ENCODE measurements around the gene PTK7. TPM values are rescaled to one million over a fixed set of nuclear protein-coding genes. Genes with fewer than 3 reads are reported as not detected.

PTK7 gene
- total RNA-seq, 1 donor: 190 TPM

GRCh38 chr6:43059168-43060033, 16.7 kb upstream of the PTK7 start, which contains the start of the genes KLC4 and MRPL2:
TSS of gene KLC4 (plus strand) at chr6:43059631. CDS start at chr6:43061336, 1,705 bp downstream.
TSS of gene MRPL2 (minus strand) at chr6:43059434. CDS start at chr6:43059381, 53 bp downstream.
- Histone ChIP-seq H3K36me3 (ENCODE audit: insufficient read depth, low read length) (peaks cover 12% of the 10 kb centered on the region), H3K79me2 (ENCODE audit: insufficient read depth, low read length) (peaks cover 22% of the 10 kb centered on the region), H3K27me3 (ENCODE audit: insufficient read depth, low read length) (no peaks in the 10 kb centered on the region), H3K4me2 (ENCODE audit: insufficient read depth, low read length) (peak within 1 kb of the TSS; percentile 93), H3K4me3 (ENCODE audit: insufficient read depth, low read length) (peak within 1 kb of the TSS; percentile 96), H3K4me1 (ENCODE audit: insufficient read depth, low read length) (peaks cover 18% of the 10 kb centered on the region), H2AFZ (ENCODE audit: low read length) (peak within 1 kb of the TSS; percentile 87), H4K20me1 (ENCODE audit: insufficient read depth, low read length) (no peaks in the 10 kb centered on the region), H3K27ac (ENCODE audit: low read depth, low read length) (peak within 1 kb of the TSS; percentile 85), H3K9me3 (ENCODE audit: low read depth, low read length) (no peaks in the 10 kb centered on the region)
- DNase-seq (ENCODE audit: insufficient read length, low spot score, missing footprints): peak; percentile 100
- TF ChIP-seq CTCF (IDR thresholded peaks at IDR 0.05; ENCODE audit: extremely low read depth, low read depth, low read length): no peak

- Histone ChIP-seq H3K36me3 (ENCODE audit: insufficient read depth, low read length) (peaks cover 12% of the 10 kb centered on the region), H3K79me2 (ENCODE audit: insufficient read depth, low read length) (peaks cover 22% of the 10 kb centered on the region), H3K27ac (ENCODE audit: low read depth, low read length) (peak overlapping the region; percentile 85), H3K4me1 (ENCODE audit: insufficient read depth, low read length) (peaks cover 18% of the 10 kb centered on the region), H2AFZ (ENCODE audit: low read length) (peak overlapping the region; percentile 87), H3K9me3 (ENCODE audit: low read depth, low read length) (no peaks in the 10 kb centered on the region), H3K4me3 (ENCODE audit: insufficient read depth, low read length) (peak overlapping the region; percentile 96), H3K27me3 (ENCODE audit: insufficient read depth, low read length) (no peaks in the 10 kb centered on the region), H4K20me1 (ENCODE audit: insufficient read depth, low read length) (no peaks in the 10 kb centered on the region), H3K4me2 (ENCODE audit: insufficient read depth, low read length) (peak overlapping the region; percentile 93)
- DNase-seq (ENCODE audit: insufficient read length, low spot score, missing footprints): peak; percentile 46
- TF ChIP-seq CTCF (IDR thresholded peaks at IDR 0.05; ENCODE audit: extremely low read depth, low read depth, low read length): no peak
Observed at GRCh38 chr6:43060034-43060754, 15.9 kb upstream of the PTK7 start.

GRCh38 chr6:43060755-43061633, 15.1 kb upstream of the PTK7 start:
- Histone ChIP-seq H3K79me2 (ENCODE audit: insufficient read depth, low read length) (peaks cover 22% of the 10 kb centered on the region), H3K4me2 (ENCODE audit: insufficient read depth, low read length) (peak overlapping the region; percentile 93), H4K20me1 (ENCODE audit: insufficient read depth, low read length) (no peaks in the 10 kb centered on the region)

More at GRCh38 chr6:43060755-43061633, 15.1 kb upstream of the PTK7 start:
- no peak overlapping the region for H3K27ac ChIP-seq (ENCODE audit: low read depth, low read length)
- peaks cover 11% of the 10 kb centered on the region for H3K36me3 ChIP-seq (ENCODE audit: insufficient read depth, low read length)
- H3K27me3 ChIP-seq (ENCODE audit: insufficient read depth, low read length): no peaks in the 10 kb centered on the region
- H2AFZ ChIP-seq (ENCODE audit: low read length): no peak overlapping the region
- no peak for TF ChIP-seq CTCF (IDR thresholded peaks at IDR 0.05; ENCODE audit: extremely low read depth, low read depth, low read length)
- no peaks in the 10 kb centered on the region for H3K9me3 ChIP-seq (ENCODE audit: low read depth, low read length)
- no peak overlapping the region for H3K4me3 ChIP-seq (ENCODE audit: insufficient read depth, low read length)
- DNase-seq (ENCODE audit: insufficient read length, low spot score, missing footprints): no peak
- peaks cover 18% of the 10 kb centered on the region for H3K4me1 ChIP-seq (ENCODE audit: insufficient read depth, low read length)

Measured in osteoblast (primary cell).